ENCODE results near the gene REXO4. TPM values are rescaled to one million over a fixed set of nuclear protein-coding genes. Genes with fewer than 3 reads are reported as not detected.

Gene REXO4
- total and polyA plus RNA-seq, 9 of the 15 experiments (the other 6 are each of a cell fraction or from before 2014, with no cell fraction given) = 3.4 to 72.9 (median 31.1) TPM

GRCh38 chr9:133423216-133423615, 5.4 kb upstream of the REXO4 start:
- intact Hi-C loops (cut with micrococcal nuclease) (no loop called here), in situ Hi-C loops (cut with MboI) (no loop called here)
- Histone ChIP-seq H3K9ac (ENCODE audit: insufficient read depth in 1 of 2, low read depth in 2 of 2, low read length in 2 of 2) (peak overlapping the region in 1 of 2 experiments; percentile 75; a peak in 2 of 4 replicates), H3K4me3 (no peak overlapping the region), H3K9me1 (ENCODE audit: control insufficient read depth, insufficient read depth, low read length) (peaks cover 3% of the 10 kb centered on the region), H3K36me3 (ENCODE audit: control insufficient read depth, insufficient read depth, low read length) (no peaks in the 10 kb centered on the region), H4K20me1 (replicated peaks; ENCODE audit: control insufficient read depth, insufficient read depth, low read length) (no peaks in the 10 kb centered on the region), H3K4me1 (replicated peaks in 1 of 2; ENCODE audit: control insufficient read depth in 2 of 2, insufficient read depth in 2 of 2, low read length in 2 of 2) (peaks cover 19 to 29% of the 10 kb centered on the region in 2 experiments; a peak in 4 of 5 replicates), H3K4me2 (ENCODE audit: insufficient read depth, low read length) (no peak overlapping the region), H3K27me3 (ENCODE audit: control insufficient read depth in 2 of 2, insufficient read depth in 2 of 2, low read length in 2 of 2) (peaks cover 24 to 34% of the 10 kb centered on the region in 2 experiments), H2AFZ (ENCODE audit: low read depth, low read length) (no peak overlapping the region), H3K27ac (ENCODE audit: extremely low read depth, low read depth, low read length) (no peak overlapping the region), H3K9me3 (replicated peaks; ENCODE audit: control insufficient read depth, insufficient read depth, low read depth, low read length) (no peaks in the 10 kb centered on the region), H3K79me2 (ENCODE audit: control insufficient read depth, insufficient read depth, low read length) (no peaks in the 10 kb centered on the region)
- TF ChIP-seq EGR1 (conservative IDR thresholded peaks at IDR 0.05) = no peak
- no peak for TF ChIP-seq SPI1 (IDR thresholded peaks at IDR 0.05; ENCODE audit: borderline replicate concordance, low read depth, low read length)
- no peak for TF ChIP-seq ZNF77 (CRISPR knock-in tag; IDR thresholded peaks at IDR 0.05)
- TF ChIP-seq NFYB (IDR thresholded peaks at IDR 0.05; ENCODE audit: extremely low read depth, insufficient read length) = no peak
- TF ChIP-seq POLR3G (IDR thresholded peaks at IDR 0.05; ENCODE audit: extremely low read depth, insufficient read length, insufficient replicate concordance) = no peak
- no peak for TF ChIP-seq ZKSCAN3 (CRISPR knock-in tag; IDR thresholded peaks at IDR 0.05)
- no peak for TF ChIP-seq ZNF184 (CRISPR knock-in tag; IDR thresholded peaks at IDR 0.05)
- no peak for TF ChIP-seq STAT5A (IDR thresholded peaks at IDR 0.05; ENCODE audit: borderline replicate concordance, low read length)
- no peak for TF ChIP-seq CHAMP1 (IDR thresholded peaks at IDR 0.05)
- ATAC-seq = no peak
- WGBS (ENCODE audit: insufficient coverage, low coverage, missing lambda C conversion rate) = 5% methylated on average over 3 of the region's 3 CpGs
- CTCF ChIA-PET (ENCODE audit: low intra/inter-chr PET ratio) = no interaction called here
- FAIRE-seq = peak; percentile 71
- POLR2A ChIA-PET = interaction anchor here (0.8 kb wide), 1 partner anchor 14 kb away, joined by 4 read pairs; no protein-coding TSS in a partner anchor
- BruUV-seq (replicated peaks) = no TSS peak
- DNase-seq (ENCODE audit: extremely low read depth in 1 of 4, low spot score in 3 of 4) = no peak
